ENCODE measurements around the gene STS.

DNA sequence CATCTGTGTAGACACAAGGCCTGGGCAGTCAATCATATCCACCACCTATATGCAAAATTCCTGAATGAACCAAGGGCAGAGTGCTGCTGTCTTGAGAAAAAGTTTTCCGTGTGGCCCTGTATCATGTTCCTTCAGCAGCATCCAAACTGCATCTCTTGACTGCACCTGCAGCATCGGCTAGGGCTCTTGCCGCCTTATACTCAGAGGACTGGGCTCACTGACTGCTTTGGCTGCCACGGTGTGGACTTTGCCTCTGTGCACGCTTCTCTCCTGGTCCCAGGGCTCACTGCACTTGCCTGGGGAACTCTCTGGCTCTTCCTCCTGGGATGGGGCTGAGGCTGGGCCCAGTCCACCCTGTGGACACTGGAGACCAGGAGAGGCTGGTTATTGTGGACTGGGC, 39.5 kb upstream of the STS start:
- no peak for TF ChIP-seq EZH2 (IDR thresholded peaks at IDR 0.05; ENCODE audit: low read depth)
- TF ChIP-seq, protein P1, sequence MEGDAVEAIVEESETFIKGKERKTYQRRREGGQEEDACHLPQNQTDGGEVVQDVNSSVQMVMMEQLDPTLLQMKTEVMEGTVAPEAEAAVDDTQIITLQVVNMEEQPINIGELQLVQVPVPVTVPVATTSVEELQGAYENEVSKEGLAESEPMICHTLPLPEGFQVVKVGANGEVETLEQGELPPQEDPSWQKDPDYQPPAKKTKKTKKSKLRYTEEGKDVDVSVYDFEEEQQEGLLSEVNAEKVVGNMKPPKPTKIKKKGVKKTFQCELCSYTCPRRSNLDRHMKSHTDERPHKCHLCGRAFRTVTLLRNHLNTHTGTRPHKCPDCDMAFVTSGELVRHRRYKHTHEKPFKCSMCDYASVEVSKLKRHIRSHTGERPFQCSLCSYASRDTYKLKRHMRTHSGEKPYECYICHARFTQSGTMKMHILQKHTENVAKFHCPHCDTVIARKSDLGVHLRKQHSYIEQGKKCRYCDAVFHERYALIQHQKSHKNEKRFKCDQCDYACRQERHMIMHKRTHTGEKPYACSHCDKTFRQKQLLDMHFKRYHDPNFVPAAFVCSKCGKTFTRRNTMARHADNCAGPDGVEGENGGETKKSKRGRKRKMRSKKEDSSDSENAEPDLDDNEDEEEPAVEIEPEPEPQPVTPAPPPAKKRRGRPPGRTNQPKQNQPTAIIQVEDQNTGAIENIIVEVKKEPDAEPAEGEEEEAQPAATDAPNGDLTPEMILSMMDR (conservative IDR thresholded peaks at IDR 0.05): no peak

Measured in PC-9 (cell line).